HCT116 (cell line): ENCODE results near the gene CPLX3. TPM values are rescaled to one million over a fixed set of nuclear protein-coding genes. Genes with fewer than 3 reads are reported as not detected.

Source experiments
- ATAC-seq: fragments of 200-7000 bp; cut with Tn5 transposase; 2 replicates; pipeline ENCODE4 v1.9.1; 2020; ENCODE audit warnings: mild to moderate bottlenecking, moderate library complexity
- BruUV-seq: library from RNA; stranded (reverse); fragments of 400-500 nt; replicated peaks from 2 replicates; lab custom pipeline; 2021; lab: Mats Ljungman, UMichigan
- CTCF ChIA-PET: fragments of 300-600 bp; sonication (Branson Sonifier 250); formaldehyde crosslinking; loops from one replicate; lab custom pipeline; 2021; ENCODE audit warnings: antibody characterized with exemption; lab: Charles Lee
- POLR2A ChIA-PET: fragments of 300-600, 350-600 bp; sonication (Branson Sonifier 250); formaldehyde crosslinking; loops from one replicate; lab custom pipeline; 2021; ENCODE audit warnings: antibody characterized with exemption; lab: Charles Lee
- RAD21 ChIA-PET, 2 experiments: fragments of 300-600 bp; sonication (Branson Sonifier 250); formaldehyde crosslinking; loops; one replicate each; lab custom pipeline; 2023; ENCODE audit warnings: low total read pairs in 2 of 2; ENCODE audit not compliant: uncharacterized antibody in 2 of 2, unreplicated experiment in 2 of 2, low non-redundant PET in 1 of 2; lab: Charles Lee
- DNase-seq: peaks from one replicate; pipeline ENCODE4 v3.0.0-alpha.2; 2010; ENCODE audit warnings: low read depth, low spot score
- H2AFZ ChIP-seq: fragments of 200-600 bp; shearing (Covaris generic), sonication (generic); 2 replicates; pipeline ENCODE4 v1.6.1; 2017; ENCODE audit warnings: low read depth, mixed run types, mixed read lengths, antibody characterized with exemption, low read length; ENCODE audit not compliant: poor library complexity, severe bottlenecking
- H3K27ac ChIP-seq: 2 replicates; pipeline ENCODE4 v1.5.1; 2012; ENCODE audit warnings: low read depth, low read length
- H3K27me3 ChIP-seq: fragments of 200-600 bp; sonication (generic); 2 replicates; pipeline ENCODE4 v1.6.1; 2016; ENCODE audit warnings: mixed run types, low read length, mixed read lengths; ENCODE audit not compliant: insufficient read depth
- H3K36me3 ChIP-seq, 2 experiments: fragments of 200-500 bp in 1 of 2; fragments of 200-600 bp in 1 of 2; sonication (Bioruptor generic) in 1 of 2; sonication (generic) in 1 of 2; 2 replicates each; pipeline versions ENCODE4 v1.5.1 to v1.6.1; 2014 to 2016; ENCODE audit warnings: low read length in 2 of 2, inconsistent platforms in 1 of 2, mixed read lengths in 1 of 2, mixed run types in 1 of 2; ENCODE audit not compliant: insufficient read depth in 2 of 2, control insufficient read depth in 1 of 2
- H3K4me1 ChIP-seq, 2 experiments: fragments of 200-600 bp in 1 of 2; sonication (generic) in 1 of 2; 2 replicates each; pipeline versions ENCODE4 v1.5.1 to v1.6.1; 2012 to 2017; ENCODE audit warnings: low read length in 2 of 2, inconsistent platforms in 1 of 2, mild to moderate bottlenecking in 1 of 2, mixed read lengths in 1 of 2, mixed run types in 1 of 2, moderate library complexity in 1 of 2; ENCODE audit not compliant: insufficient read depth in 2 of 2, control insufficient read depth in 1 of 2
- H3K4me2 ChIP-seq: fragments of 200-600 bp; sonication (generic); 2 replicates; pipeline ENCODE4 v1.6.1; 2017; ENCODE audit warnings: mixed run types, low read length, mixed read lengths
- H3K4me3 ChIP-seq, 2 experiments: fragments of 200-600 bp in 1 of 2; sonication (generic) in 1 of 2; replicated peaks in 1 of 2; 2 replicates each; pipeline ENCODE4 v1.5.1; 2011 to 2016; ENCODE audit warnings: low read length in 2 of 2, control low read depth in 1 of 2, low read depth in 1 of 2, mild to moderate bottlenecking in 1 of 2, mixed read lengths in 1 of 2, mixed run types in 1 of 2
- H3K79me2 ChIP-seq: fragments of 200-600 bp; sonication (generic); 2 replicates; pipeline ENCODE4 v1.6.1; 2017; ENCODE audit warnings: mild to moderate bottlenecking, mixed run types, low read length, moderate library complexity, mixed read lengths; ENCODE audit not compliant: insufficient read depth
- H3K9ac ChIP-seq: fragments of 200-600 bp; sonication (generic); 2 replicates; pipeline ENCODE4 v1.6.1; 2016; ENCODE audit warnings: low read length, mixed read lengths
- H3K9me2 ChIP-seq: fragments of 200-600 bp; sonication (generic), shearing (Covaris generic); 2 replicates; pipeline ENCODE4 v1.6.1; 2017; ENCODE audit warnings: mixed run types, mild to moderate bottlenecking, moderate library complexity; ENCODE audit not compliant: insufficient read depth
- H3K9me3 ChIP-seq, 2 experiments: fragments of 200-500 bp in 1 of 2; fragments of 200-600 bp in 1 of 2; sonication (Bioruptor generic) in 1 of 2; sonication (generic) in 1 of 2; 2 replicates each; pipeline ENCODE4 v1.6.1; 2014 to 2017; ENCODE audit warnings: low read length in 2 of 2, mixed read lengths in 2 of 2, inconsistent platforms in 1 of 2, low read depth in 1 of 2, mild to moderate bottlenecking in 1 of 2, mixed run types in 1 of 2, moderate library complexity in 1 of 2; ENCODE audit not compliant: control insufficient read depth in 1 of 2, insufficient read depth in 1 of 2
- H4K20me1 ChIP-seq: fragments of 200-600 bp; sonication (generic), shearing (Covaris generic); 2 replicates; pipeline ENCODE4 v1.6.1; 2017; ENCODE audit warnings: mixed run types, mild to moderate bottlenecking, moderate library complexity; ENCODE audit not compliant: insufficient read depth
- ATF3 ChIP-seq: IDR thresholded peaks from 2 replicates; pipeline ENCODE4 v1.6.1; 2012
- CBX3 ChIP-seq: IDR thresholded peaks from 2 replicates; pipeline ENCODE4 v1.6.1; 2012; ENCODE audit warnings: low read depth
- CEBPB ChIP-seq: IDR thresholded peaks from 2 replicates; pipeline ENCODE4 v1.6.1; 2012; ENCODE audit warnings: low read depth
- EGR1 ChIP-seq: IDR thresholded peaks from 2 replicates; pipeline ENCODE4 v1.6.1; 2012; ENCODE audit warnings: low read depth
- ELF1 ChIP-seq: IDR thresholded peaks from 2 replicates; pipeline ENCODE4 v1.6.1; 2012; ENCODE audit warnings: low read depth, borderline replicate concordance
- EZH2 ChIP-seq: fragments of 200-600 bp; sonication (generic); IDR thresholded peaks from 2 replicates; pipeline ENCODE4 v1.6.1; 2017; ENCODE audit warnings: antibody characterized with exemption, mixed run types
- EZH2phosphoT487 ChIP-seq: fragments of 200-600 bp; IDR thresholded peaks from 2 replicates; pipeline ENCODE4 v1.6.1; 2018; ENCODE audit warnings: antibody characterized with exemption, borderline replicate concordance
- FOSL1 ChIP-seq: IDR thresholded peaks from 2 replicates; pipeline ENCODE4 v1.6.1; 2012; ENCODE audit warnings: low read depth
- POLR2A ChIP-seq: IDR thresholded peaks from 2 replicates; pipeline ENCODE4 v1.7.0; 2011; ENCODE audit warnings: borderline replicate concordance; ENCODE audit not compliant: insufficient read depth, insufficient read length; ENCODE audit errors: extremely low read depth
- POLR2AphosphoS5 ChIP-seq: IDR thresholded peaks from 2 replicates; pipeline ENCODE4 v1.6.1; 2011; ENCODE audit warnings: mild to moderate bottlenecking, low read depth, low read length, moderate library complexity
- RAD21 ChIP-seq: IDR thresholded peaks from 2 replicates; pipeline ENCODE4 v1.6.1; 2012; ENCODE audit warnings: low read depth, mild to moderate bottlenecking
- REST ChIP-seq: IDR thresholded peaks from 2 replicates; pipeline ENCODE4 v1.6.1; 2012; ENCODE audit warnings: low read depth
- SIN3A ChIP-seq: IDR thresholded peaks from 2 replicates; pipeline ENCODE4 v1.6.1; 2012; ENCODE audit warnings: low read depth
- SP1 ChIP-seq: IDR thresholded peaks from 2 replicates; pipeline ENCODE4 v1.6.1; 2012; ENCODE audit warnings: low read depth
- SRF ChIP-seq: IDR thresholded peaks from 2 replicates; pipeline ENCODE4 v1.6.1; 2012; ENCODE audit warnings: low read depth
- TCF7L2 ChIP-seq: IDR thresholded peaks from 2 replicates; pipeline ENCODE4 v1.7.0; 2011; ENCODE audit warnings: borderline replicate concordance, inconsistent platforms; ENCODE audit not compliant: insufficient read depth, insufficient read length; ENCODE audit errors: extremely low read depth
- YY1 ChIP-seq: IDR thresholded peaks from 2 replicates; pipeline ENCODE4 v1.6.1; 2011; ENCODE audit warnings: low read length, low read depth, moderate library complexity, mild to moderate bottlenecking; ENCODE audit not compliant: insufficient replicate concordance; ENCODE audit errors: extremely low read depth
- ZBTB33 ChIP-seq: IDR thresholded peaks from 2 replicates; pipeline ENCODE4 v1.6.1; 2011; ENCODE audit warnings: mild to moderate bottlenecking, low read length, moderate library complexity; ENCODE audit not compliant: insufficient replicate concordance; ENCODE audit errors: extremely low read depth
- ZFX ChIP-seq: fragments of 450-650 bp; IDR thresholded peaks from 2 replicates; pipeline ENCODE4 v1.6.1; 2017
- ZNF274 ChIP-seq: fragments of 200-500 bp; sonication (Bioruptor generic); IDR thresholded peaks from 2 replicates; pipeline ENCODE4 v1.6.1; 2014; ENCODE audit warnings: mild to moderate bottlenecking, low read depth, low read length, inconsistent platforms
- intact Hi-C: fragments of 100-400 bp; cut with micrococcal nuclease; formaldehyde crosslinking; loops from 2 replicates; pipeline ENCODE4 v1.10.0; 2022
- total RNA-seq: library from RNA; stranded (reverse); gene quantifications from one replicate; pipeline ENCODE4 v1.2.1, GENCODE V29; 2021; ENCODE audit not compliant: unreplicated experiment

The CPLX3 gene
- total RNA-seq, 1 experiment from 2014 or later, result not detected

- no peak for TF ChIP-seq EZH2phosphoT487
- no peak for TF ChIP-seq POLR2A
- TF ChIP-seq ATF3, result no peak
- TF ChIP-seq ZFX, result no peak
- TF ChIP-seq REST, result no peak
- no peak for TF ChIP-seq CBX3
- no peak for TF ChIP-seq FOSL1
- TF ChIP-seq POLR2AphosphoS5, result no peak
- no peak for TF ChIP-seq EGR1
- no peak for TF ChIP-seq ZBTB33
- no peak for TF ChIP-seq YY1
- no peak for TF ChIP-seq ELF1
- no peak for TF ChIP-seq EZH2
- TF ChIP-seq TCF7L2, result no peak
- TF ChIP-seq CEBPB, result no peak
- no peak for TF ChIP-seq SIN3A
- TF ChIP-seq SRF, result no peak
- TF ChIP-seq RAD21, result no peak
- no peak for TF ChIP-seq SP1
- TF ChIP-seq ZNF274, result no peak
- no peaks in the 10 kb centered on the region for H3K27me3 ChIP-seq
- no peak for DNase-seq
- no peak overlapping the region for H3K4me2 ChIP-seq
- ATAC-seq, result no peak
- H3K4me1 ChIP-seq, result peaks cover 3 to 7% of the 10 kb centered on the region in 2 experiments; a peak in 3 of 4 replicates
- no peaks in the 10 kb centered on the region for H3K9me2 ChIP-seq
- peaks cover 0 to 7% of the 10 kb centered on the region in 2 experiments; a peak in 3 of 4 replicates for H3K36me3 ChIP-seq
- H3K9me3 ChIP-seq, result no peaks in the 10 kb centered on the region
- no TSS peak for BruUV-seq
- H3K4me3 ChIP-seq, result no peak overlapping the region
- H3K27ac ChIP-seq, result no peak overlapping the region
- POLR2A ChIA-PET, result interaction anchor here (1.3 kb wide), 1 partner anchor 334 kb away, joined by 3 read pairs; the partner anchor contains the start of gene UBL7
- intact Hi-C loops, result no loop called here
- H3K9ac ChIP-seq, result no peak overlapping the region
- peaks cover 9% of the 10 kb centered on the region; the same call in 1 of the 2 replicates for H4K20me1 ChIP-seq
- CTCF ChIA-PET, result no interaction called here
- H2AFZ ChIP-seq, result no peak overlapping the region
- RAD21 ChIA-PET, result no interaction called here
- H3K79me2 ChIP-seq, result peaks cover 39% of the 10 kb centered on the region
Observed at GRCh38 chr15:74794970-74795349, 31.5 kb upstream of the CPLX3 start.
